IMR-90 (cell line): Measurements from ENCODE around the gene GRAMD2A.

ENCODE experiments used
- POLR2A ChIP-seq: IDR thresholded peaks from 2 replicates; pipeline ENCODE4 v1.6.1; 2012; ENCODE audit warnings: mild to moderate bottlenecking, low read depth, low read length
- RAD21 ChIP-seq: IDR thresholded peaks from 2 replicates; pipeline ENCODE4 v1.6.1; 2012; ENCODE audit warnings: low read length, improper control_type of control experiment
- RFX5 ChIP-seq: IDR thresholded peaks from 2 replicates; pipeline ENCODE4 v1.8.0; 2012; ENCODE audit warnings: low read depth, mild to moderate bottlenecking, low read length, moderate library complexity
- SMC3 ChIP-seq: fragments of 150-350 bp; IDR thresholded peaks from 2 replicates; pipeline ENCODE4 v1.6.1; 2016; ENCODE audit warnings: low read depth, mild to moderate bottlenecking, antibody characterized with exemption, low read length, moderate library complexity
- TF ChIP-seq, protein P1 (sequence below): conservative IDR thresholded peaks from 2 replicates; pipeline ENCODE4 v1.5.1; 2012; ENCODE audit warnings: mild to moderate bottlenecking, low read depth, low read length, improper control_type of control experiment

DNA sequence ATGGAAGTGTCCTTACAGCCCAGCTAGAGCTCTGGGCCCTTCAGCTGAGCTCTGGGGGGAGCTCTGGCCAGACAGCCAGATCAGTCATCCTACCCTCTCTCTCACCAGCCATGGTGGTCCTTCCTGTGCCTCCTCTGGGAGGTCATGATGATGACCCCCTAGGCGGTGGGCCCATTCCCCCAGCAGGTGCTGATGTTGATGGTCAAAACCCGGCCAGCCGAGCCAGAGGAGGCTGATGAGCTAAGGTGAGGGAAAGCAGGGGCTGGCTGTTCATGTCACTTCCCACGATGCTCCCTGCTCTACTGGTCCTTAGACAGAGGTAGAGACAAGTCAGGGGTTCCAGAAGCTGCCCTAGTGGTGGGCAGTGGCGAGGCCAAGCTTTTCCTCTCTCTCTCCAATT, 35.0 kb downstream of the GRAMD2A start:
- TF ChIP-seq, protein P1, sequence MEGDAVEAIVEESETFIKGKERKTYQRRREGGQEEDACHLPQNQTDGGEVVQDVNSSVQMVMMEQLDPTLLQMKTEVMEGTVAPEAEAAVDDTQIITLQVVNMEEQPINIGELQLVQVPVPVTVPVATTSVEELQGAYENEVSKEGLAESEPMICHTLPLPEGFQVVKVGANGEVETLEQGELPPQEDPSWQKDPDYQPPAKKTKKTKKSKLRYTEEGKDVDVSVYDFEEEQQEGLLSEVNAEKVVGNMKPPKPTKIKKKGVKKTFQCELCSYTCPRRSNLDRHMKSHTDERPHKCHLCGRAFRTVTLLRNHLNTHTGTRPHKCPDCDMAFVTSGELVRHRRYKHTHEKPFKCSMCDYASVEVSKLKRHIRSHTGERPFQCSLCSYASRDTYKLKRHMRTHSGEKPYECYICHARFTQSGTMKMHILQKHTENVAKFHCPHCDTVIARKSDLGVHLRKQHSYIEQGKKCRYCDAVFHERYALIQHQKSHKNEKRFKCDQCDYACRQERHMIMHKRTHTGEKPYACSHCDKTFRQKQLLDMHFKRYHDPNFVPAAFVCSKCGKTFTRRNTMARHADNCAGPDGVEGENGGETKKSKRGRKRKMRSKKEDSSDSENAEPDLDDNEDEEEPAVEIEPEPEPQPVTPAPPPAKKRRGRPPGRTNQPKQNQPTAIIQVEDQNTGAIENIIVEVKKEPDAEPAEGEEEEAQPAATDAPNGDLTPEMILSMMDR: no peak
- TF ChIP-seq POLR2A (no peak), RFX5 (no peak), RAD21 (no peak), SMC3 (no peak)
